Fibroblast of villous mesenchyme (primary cell): Measurements from ENCODE around the gene SHE. TPM values are rescaled to one million over a fixed set of nuclear protein-coding genes. Genes with fewer than 3 reads are reported as not detected.

Experiments used
- DNase-seq: peaks from one replicate; pipeline ENCODE4 v3.0.0-alpha.2; 2010; ENCODE audit warnings: low read depth
- H3K4me3 ChIP-seq: 2 replicates; pipeline ENCODE4 v1.5.1; 2011; ENCODE audit warnings: low read depth, mild to moderate bottlenecking, low read length
- total RNA-seq: library from RNA; depleted of rRNA; stranded (reverse); fragments of >200 nt; gene quantifications from 2 replicates; pipeline ENCODE4 v1.2.3, GENCODE V29; 2012
- TF ChIP-seq, protein P1 (sequence below): IDR thresholded peaks from 2 replicates; pipeline ENCODE4 v1.5.1; 2012; ENCODE audit warnings: low read depth, mild to moderate bottlenecking, low read length; ENCODE audit not compliant: insufficient read depth

Gene SHE
- total RNA-seq, 1 donor, result not detected

DNA sequence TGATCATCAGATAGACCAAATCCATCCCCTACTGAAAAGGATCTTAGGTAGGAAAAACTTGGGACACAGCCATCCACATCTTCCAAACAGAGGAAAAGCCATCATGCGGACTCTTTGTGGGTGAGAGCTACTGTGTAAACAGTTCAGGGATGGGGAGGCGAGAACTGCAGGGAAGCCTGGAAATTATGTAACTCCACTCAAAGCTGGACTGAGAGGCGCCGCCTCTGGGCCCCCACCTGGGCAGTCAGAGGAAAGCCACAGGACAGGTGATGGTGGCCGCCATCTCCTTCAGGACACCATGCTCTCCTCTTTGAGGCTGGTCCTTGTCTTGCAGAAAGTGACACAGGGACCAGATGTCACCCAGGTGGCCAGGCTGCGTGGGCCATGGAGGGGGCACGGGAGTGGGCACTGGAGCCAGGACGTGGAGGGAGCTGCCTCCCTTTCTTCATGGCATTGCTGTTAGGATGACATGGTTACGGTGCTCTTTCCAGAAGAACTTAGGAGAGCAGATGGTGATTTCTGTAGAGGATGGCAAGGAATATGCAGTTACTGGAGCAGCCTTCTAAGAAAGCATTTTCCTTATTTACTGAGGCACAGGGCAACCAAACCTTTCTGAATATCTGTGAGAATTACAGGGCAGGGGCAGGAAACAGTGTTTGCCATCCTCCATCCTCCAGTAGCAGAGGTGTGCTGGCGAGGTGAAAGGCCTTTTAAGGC, 32.2 kb downstream of the SHE start:
- DNase-seq, result no peak
- no peak overlapping the region for H3K4me3 ChIP-seq
- TF ChIP-seq, protein P1, sequence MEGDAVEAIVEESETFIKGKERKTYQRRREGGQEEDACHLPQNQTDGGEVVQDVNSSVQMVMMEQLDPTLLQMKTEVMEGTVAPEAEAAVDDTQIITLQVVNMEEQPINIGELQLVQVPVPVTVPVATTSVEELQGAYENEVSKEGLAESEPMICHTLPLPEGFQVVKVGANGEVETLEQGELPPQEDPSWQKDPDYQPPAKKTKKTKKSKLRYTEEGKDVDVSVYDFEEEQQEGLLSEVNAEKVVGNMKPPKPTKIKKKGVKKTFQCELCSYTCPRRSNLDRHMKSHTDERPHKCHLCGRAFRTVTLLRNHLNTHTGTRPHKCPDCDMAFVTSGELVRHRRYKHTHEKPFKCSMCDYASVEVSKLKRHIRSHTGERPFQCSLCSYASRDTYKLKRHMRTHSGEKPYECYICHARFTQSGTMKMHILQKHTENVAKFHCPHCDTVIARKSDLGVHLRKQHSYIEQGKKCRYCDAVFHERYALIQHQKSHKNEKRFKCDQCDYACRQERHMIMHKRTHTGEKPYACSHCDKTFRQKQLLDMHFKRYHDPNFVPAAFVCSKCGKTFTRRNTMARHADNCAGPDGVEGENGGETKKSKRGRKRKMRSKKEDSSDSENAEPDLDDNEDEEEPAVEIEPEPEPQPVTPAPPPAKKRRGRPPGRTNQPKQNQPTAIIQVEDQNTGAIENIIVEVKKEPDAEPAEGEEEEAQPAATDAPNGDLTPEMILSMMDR, result no peak

DNA sequence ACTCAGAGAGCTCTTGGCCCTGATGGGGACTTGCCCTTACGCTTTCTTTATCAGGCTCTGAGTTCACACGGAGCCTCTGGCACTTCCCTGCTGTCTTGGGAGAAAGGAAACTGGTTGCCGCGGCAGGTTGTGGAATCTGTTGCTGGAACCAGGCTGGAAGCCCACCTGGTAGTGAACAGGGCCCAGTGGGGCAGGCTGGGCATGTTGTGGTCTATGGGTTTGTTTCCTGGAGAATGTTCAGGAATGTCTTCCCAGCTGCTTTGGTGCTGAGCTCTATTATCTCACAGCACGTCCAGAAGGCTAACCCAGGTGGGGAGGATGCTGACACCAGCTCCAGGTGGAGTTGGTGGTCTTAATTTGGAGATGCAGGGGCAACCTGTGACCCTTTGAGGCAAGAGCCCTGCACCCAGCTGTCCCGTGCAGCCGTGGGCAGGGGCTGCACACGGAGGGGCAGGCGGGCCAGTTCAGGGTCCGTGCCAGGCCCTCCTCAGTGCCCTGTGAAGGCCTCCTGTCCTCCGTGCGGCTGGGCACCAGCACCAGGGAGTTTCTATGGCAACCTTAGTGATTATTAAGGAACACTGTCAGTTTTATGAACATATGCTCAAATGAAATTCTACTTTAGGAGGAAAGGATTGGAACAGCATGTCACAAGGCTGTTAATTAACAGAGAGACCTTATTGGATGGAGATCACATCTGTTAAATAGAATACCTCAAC, 33.5 kb downstream of the SHE start:
- no peak for DNase-seq
- TF ChIP-seq, protein P1, result no peak
- no peak overlapping the region for H3K4me3 ChIP-seq

GRCh38 chr1:154467434-154468102, 34.6 kb downstream of the SHE start:
- TF ChIP-seq, protein P1, result no peak
- H3K4me3 ChIP-seq, result no peak overlapping the region
- no peak for DNase-seq

GRCh38 chr1:154466921-154467417, 35.2 kb downstream of the SHE start:
- DNase-seq, result peak; percentile 42
- TF ChIP-seq, protein P1, result peak; percentile 54
- H3K4me3 ChIP-seq, result no peak overlapping the region

GRCh38 chr1:154466206-154466605, 36.0 kb downstream of the SHE start:
- DNase-seq, result no peak
- TF ChIP-seq, protein P1, result no peak
- no peak overlapping the region for H3K4me3 ChIP-seq

DNA sequence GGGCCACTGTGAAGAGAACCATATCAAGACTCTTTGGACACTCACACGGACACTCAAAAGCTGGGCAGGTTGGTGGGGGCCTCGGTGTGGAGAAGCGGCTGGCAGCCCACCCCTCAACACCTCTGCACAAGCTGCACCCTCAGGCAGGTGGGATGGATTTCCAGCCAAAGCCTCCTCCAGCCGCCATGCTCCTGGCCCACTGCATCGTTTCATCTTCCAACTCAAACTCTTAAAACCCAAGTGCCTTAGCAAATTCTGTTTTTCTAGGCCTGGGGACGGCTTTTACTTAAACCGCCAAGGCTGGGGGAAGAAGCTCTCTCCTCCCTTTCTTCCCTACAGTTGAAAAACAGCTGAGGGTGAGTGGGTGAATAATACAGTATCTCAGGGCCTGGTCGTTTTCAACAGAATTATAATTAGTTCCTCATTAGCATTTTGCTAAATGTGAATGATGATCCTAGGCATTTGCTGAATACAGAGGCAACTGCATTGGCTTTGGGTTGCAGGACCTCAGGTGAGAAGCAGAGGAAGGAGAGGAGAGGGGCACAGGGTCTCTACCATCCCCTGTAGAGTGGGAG, 36.5 kb downstream of the SHE start:
- DNase-seq, result no peak
- TF ChIP-seq, protein P1, result no peak
- no peak overlapping the region for H3K4me3 ChIP-seq
